HG02852 (cell line): ENCODE data around the gene TAS2R42.

Experiments used
- ATAC-seq: cut with Tn5 transposase; IDR thresholded peaks from one replicate; pipeline ENCODE4 v1.9.1; 2021; ENCODE audit warnings: mild to moderate bottlenecking, moderate library complexity; ENCODE audit not compliant: unreplicated experiment

The TAS2R42 gene, protein sequence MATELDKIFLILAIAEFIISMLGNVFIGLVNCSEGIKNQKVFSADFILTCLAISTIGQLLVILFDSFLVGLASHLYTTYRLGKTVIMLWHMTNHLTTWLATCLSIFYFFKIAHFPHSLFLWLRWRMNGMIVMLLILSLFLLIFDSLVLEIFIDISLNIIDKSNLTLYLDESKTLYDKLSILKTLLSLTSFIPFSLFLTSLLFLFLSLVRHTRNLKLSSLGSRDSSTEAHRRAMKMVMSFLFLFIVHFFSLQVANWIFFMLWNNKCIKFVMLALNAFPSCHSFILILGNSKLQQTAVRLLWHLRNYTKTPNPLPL

DNA sequence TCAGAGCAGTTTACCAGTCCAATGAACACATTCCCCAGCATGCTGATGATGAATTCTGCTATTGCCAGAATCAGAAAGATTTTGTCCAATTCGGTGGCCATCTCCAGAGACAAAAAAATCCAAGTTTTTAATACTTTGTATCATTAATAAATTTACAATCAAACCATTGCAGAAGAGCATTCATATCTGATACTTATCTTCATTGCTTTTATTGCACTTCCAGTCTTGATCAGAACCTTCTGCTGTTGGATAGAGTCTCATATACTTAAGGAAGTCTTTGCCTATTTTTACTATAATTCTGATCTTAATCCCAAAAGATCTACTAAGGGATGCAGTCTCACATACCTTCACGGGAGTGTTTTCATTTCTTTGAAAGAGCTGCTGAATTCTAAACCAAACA lies at the start of gene TAS2R42:
Gene TAS2R42 (minus strand): TSS at position 101 of the 400 bp plus-strand sequence. CDS start 0 bp downstream, at position 101.
- no peak for ATAC-seq

DNA sequence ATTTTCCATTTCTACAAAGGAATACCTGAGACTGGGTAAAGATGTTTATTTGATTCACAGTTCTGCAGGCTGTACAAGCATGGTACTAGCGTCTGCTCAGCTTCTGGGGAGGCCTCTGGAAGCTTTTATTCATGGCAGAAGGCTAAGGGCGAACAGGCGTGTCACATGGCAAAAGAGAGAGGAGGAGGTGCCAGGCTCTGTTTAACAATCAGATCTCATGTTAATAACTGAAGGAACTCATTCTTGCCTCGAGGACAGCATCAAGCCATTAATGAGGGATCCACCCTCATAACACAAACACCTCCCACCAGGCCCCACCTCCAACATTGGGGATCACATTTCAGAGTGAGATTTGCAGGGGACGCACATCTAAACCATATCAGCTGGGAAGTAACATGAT lies 46.8 kb upstream of the TAS2R42 start:
- no peak for ATAC-seq

DNA sequence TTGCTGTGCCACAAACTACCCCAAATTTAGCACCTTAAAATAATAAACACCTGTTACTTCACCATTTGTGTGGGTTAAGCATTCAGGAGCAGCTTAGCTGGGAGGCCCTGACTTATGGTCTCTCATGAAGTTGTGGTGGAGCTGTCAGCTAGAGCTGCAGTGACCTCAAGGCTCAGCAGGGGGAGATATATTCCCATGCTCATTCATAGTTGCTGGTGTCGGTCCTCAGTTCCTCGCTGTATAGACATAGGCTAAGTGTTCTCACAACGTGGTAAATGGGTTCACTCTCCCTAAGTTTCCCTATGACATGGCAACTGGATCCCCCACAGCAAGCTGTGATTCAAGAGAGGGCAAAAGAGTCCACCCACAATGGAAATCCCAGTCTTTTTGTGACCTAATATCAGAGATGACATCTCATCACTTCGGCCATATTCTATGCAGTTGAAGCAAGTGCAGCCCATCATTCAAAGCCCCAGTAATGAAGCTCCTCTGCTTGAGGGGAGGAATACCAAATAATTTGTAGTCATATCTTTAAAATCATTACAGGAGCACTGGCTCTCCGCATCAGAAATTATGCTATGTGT lies 41.7 kb upstream of the TAS2R42 start:
- peak; percentile 77 for ATAC-seq

DNA sequence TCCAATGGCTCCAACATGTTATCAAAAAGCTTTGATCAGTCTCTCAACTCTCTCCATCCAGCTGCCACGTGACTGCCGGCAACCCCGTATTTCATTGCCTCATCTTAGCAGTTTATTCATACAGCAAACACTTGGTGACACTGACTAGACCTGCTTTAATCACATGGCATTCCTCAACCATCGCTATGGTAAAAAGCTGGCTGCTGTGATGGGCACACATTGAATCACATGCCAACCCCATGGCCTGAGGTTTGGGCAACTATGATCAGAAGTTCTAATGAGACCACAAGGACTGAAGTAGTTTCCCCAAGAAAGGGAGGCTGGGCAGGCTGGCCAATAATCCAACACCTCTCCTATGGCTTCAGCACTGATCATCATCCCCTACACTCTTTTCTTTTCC lies 40.6 kb upstream of the TAS2R42 start:
- ATAC-seq, result no peak

DNA sequence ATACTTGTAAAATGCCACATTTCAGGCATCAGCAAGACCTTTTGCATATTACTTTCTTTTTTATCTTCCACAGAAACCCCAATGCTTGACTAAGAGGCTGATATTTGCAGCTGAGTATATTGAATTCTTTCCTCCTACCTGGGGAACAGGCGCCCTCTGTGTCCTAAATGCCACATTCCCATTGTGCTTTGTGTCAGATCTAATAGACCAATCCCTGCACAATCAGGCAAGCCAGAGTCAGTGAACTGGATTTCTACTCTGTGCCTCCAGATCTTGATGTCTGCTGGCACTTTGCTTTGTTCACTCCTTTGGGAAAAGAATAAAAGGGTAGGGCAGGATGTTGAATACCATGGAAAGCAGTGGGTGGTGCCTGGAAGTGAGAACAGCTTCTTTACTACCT lies 22.4 kb upstream of the TAS2R42 start:
- no peak for ATAC-seq

DNA sequence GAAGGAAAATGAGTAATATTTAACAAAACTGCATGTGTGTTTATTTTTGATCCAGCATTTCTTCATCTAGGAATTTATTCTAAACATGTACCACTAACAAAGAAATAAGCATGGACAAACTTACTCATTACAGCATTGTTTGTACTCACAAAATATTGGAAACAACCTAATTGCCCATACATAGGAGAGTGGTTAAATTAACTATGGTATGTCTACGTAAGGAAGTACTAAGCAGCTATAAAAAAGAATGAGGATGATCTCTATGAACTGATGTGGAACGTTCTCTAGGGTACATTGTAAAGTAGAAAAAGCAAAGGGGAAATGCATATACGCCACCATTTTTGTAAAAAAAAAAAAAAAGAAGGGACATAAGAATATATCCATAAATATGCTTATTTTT lies 17.4 kb upstream of the TAS2R42 start:
- ATAC-seq, result no peak

DNA sequence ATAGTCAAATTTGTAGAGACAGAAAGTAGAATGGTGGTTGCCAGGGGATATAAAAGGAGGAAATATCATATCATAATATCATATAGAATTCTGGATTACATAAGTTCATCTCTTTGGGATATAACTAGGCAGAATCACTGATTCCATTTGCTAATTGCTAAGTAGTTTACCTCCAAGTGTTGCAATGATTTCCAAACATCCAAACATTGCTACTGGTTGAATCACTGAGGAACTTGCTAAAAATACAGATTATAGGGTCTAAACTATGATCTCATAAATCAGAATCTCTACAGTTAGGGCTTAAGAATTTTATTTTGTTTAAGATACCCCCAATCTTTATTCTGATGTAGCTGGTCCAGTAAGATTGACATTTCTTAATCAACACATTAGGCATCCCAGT lies 16.1 kb upstream of the TAS2R42 start:
- no peak for ATAC-seq

DNA sequence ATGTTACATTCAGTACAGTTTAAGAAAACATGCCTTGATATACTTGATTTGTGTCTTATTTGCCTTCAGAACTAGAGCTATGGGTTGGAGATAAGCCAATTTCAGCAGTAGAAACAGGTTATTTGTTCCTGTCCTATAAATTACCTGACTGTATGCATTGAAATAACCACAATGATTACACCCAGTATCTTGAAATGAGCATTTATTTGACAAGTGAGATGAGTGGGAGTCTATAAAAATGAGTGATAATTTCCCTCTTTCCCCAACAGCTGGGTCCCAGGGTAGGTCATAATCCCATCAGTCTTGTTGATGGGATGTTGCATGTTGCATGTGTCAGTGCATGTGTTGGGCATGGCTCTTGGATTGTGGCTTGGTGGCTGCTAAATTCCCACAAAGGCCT lies 3.7 kb downstream of the TAS2R42 start:
- ATAC-seq, result no peak

DNA sequence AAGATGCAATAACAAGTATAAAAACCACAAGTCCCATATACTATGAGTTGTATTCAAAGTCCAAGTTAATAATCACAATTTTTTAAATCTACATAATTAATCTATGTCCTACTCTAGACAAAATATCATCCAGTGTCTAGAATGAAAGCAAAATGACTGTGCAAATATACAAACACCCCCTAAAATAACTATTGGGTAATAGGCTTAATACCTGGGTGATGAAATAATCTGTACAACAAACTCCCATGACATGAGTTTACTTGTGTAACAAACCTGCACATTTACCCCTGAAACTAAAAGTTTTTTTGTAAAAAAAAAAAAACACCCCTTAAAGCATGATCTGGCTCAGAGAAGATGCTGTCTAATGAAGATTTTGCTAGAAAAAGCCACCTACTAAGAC lies 4.2 kb downstream of the TAS2R42 start:
- ATAC-seq, result no peak

DNA sequence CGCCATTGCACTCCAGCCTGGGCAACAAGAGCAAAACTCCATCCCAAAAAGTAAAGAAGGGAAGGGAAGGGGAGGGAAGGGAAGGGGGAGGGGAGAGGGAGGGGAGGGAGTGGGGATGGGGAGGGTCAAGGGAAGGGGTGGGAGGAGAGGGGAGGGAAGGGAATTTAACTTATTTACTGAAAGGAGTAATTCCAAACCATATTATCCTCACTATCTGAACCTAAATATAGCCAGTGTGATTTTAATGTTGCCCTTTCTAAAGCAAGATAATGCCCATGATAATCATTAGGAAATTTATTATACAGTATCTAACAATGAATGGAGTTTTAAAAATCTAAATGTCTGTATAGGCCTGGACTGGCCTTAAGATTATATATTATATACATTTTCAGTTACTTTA lies 8.5 kb downstream of the TAS2R42 start:
- no peak for ATAC-seq

DNA sequence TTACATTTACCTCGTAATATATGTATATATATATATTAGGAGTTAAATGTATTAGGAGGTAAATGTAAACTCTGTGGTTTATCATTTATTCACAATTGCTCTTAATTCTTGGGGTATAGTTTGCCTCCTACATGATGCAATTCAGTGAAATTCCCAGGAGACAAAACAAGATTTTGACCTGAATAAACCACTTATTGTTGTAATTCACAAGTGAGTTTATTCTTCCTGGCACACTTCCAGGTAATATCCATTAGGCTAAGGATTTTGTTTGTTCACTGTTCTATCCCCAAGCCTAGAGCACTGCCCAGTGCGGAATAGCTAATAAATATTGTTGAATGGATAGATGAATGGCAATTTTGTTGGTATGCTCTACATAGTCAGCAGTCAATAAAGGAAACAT lies 12.7 kb downstream of the TAS2R42 start:
- ATAC-seq, result no peak

DNA sequence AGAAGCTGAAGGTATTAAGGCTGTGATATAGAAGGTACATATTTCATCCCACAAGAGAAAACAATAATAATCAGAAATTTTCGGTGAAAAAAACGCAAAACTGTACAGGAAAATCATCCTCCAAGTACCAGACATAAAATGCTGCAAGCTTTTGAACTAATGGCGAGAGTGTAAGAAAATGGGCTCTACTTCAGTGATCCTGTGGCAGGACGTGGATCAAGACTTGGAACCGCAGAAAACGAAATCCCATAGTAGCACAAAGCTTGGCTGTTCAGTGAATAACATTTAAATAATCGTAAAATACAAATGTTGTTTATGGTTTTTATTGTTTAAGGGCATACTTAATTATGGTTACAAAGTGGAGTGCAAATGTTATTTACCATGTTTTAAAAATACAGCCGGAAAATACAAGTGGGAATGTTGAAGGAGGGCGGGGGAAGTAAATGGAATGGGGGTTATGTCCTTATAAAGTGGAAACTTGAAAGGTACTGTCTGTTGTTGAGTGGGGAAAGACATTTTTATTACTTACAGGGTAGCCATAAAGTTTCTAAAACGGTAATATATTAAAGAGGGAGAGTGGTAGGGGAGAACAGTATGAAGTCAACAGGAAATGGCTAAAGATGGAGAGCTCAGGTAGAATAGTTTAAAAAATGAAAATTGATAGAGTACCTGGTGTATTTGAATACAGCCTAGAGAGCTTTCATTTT lies 14.6 kb downstream of the TAS2R42 start:
- no peak for ATAC-seq

DNA sequence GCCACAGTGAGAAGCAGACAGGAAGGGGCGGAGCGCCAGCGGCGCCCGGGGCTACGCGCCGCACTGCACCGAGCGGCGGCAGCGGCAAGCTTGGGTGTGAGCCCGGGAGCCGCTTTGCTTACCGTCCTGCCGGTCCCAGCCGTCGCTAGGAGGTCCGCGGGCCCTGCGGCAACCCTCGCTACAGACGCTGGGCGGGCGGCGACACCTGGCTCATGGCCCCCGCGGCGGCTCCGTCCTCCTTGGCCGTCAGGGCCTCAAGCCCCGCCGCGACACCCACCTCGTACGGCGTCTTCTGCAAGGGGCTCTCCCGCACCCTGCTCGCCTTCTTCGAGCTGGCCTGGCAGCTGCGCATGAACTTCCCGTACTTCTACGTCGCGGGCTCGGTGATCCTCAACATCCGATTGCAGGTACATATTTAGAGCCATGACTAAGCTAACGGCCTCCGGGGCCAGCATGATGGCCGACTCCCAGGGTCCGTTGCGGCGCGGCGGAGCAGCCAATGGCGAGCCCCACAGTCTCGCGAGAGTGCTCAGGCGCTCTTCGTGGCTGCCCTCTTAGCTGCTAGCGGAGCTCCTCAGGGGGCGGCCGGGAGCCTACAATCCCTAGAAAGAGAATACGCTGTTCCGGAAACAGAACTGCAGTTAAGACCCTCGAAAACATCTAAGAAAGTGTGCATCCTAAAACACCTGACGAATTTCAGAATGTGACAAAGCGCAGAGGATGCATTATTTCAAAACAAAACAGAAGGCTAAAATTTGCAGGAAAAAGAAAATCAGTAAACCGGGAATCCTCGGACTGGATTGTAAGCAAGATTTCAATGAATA lies 15.4 kb downstream of the TAS2R42 start, which contains the start of gene SMIM10L1:
Gene SMIM10L1 (plus strand): TSS at position 50 of the 824 bp plus-strand sequence. CDS start 163 bp downstream, at position 213.
- ATAC-seq, result peak; percentile 97

DNA sequence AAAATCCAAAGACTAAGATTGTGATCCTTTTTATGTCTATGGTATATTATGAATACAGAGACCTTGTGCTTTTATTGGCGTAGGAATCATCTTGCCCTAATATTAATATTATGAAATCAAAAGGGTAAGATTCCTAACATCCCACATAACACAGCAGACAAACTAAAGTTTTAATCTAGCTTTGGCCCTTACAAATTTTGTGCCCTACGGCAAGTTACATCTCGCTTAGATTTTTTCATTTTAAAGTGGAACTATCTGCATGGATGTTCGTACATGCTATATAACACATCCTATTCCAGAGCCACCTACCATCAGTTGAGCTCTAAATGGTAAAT lies 16.0 kb downstream of the TAS2R42 start:
- ATAC-seq, result no peak

DNA sequence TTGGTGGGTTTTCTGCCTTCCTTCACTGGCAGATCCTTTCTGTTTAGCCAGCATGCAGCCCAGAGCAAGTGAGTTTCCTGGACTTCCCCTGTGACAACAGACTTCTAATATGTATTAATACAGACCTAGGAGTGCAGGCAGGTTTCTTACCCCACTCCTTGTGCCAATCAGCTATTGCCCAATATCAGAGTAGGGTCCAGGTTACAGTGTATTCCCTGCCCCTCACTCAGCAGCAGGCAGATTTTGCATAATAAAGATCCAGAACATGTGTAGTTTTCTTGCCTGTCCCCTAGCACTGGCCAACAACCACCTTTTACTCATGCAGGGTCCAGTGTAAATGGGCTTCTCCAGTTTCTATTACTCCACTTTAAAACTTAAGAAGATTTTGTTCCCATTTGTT lies 20.4 kb downstream of the TAS2R42 start:
- no peak for ATAC-seq

DNA sequence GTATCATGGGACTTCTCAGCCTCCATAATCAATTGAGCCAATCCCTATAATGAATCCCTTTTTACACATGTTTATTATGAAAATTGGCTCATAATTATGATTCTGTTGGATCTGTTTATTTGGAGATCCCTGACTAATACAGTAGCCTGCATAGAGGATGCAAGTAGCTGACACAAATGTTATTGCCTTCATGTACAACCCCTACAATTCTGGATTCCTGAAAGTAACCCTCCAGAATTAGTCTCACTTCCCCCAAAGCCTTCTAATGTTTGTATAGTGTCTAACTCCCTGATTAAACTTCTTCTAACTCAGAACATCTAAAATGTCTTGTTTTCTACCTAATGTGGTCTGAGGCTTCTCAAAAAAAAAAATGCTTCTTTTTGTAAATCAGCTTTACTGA lies 22.4 kb downstream of the TAS2R42 start:
- no peak for ATAC-seq

DNA sequence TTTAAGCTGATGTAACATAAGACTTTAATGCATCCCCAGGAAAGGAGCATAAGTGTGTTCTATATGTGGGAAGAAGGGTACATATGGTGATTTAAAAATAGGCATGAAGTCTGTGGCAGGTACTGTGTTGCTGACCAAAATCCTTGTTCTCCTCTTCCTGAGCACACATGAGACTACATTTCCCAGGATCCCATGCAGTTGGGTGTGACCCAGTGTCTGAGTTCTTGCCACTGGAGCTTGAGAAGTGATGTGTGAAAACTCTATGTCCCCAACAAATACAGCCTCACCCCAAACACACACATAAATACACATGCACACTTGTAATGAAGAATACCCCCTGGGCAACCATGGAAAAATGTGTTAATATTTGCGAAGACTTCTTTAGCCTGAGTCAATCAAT lies 24.2 kb downstream of the TAS2R42 start:
- ATAC-seq, result no peak

DNA sequence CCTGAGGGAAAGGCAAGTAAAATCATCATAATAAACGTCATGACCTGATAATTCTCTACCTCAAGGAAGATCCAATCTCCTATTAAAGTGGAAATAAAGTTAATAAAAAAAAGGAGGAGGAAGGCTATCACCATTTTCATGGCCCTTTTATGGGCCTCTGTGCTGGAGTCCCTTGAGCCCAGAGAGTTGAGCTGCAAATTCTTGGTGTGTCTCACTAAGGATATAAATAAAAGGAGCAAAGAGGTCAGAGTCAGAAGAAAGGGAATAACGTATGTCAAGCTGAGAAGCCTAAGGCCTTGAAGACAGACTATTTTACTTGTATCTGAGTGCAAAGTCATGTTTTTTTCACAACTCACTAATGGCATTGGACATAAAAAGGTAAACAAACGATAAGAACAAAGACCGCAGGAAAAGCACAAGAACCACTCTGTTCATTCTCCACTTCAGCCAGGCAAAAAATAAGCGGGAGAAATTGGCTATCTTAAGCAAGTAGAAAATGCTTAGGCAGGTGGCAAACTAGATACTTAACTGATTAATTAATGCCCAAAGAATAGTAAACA lies 27.8 kb downstream of the TAS2R42 start:
- ATAC-seq, result no peak

DNA sequence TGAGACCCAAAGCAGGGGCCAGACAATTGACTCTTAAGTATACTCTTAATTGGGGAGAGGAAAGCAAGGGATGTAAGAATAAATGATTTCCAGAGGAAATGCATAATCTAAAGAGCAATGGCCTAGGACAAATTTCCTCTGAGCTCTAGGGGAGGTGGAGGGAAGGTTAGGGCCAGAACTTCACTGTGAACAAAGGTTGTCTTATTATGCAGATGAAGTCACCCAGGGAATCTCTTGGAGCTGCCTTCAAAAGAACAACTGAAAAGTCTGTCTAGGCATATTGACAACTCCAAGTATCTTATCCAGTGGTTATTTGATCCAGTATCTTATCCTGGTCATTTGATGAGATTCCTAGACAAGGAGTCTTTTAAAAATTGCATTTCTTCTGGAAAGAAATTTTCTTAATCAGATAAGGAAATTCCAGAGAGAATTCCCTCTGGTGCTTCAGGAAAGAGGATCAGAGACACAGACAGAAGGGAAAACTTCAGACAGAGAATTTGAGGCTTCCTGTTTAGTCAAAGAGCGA lies 32.3 kb downstream of the TAS2R42 start:
- no peak for ATAC-seq

DNA sequence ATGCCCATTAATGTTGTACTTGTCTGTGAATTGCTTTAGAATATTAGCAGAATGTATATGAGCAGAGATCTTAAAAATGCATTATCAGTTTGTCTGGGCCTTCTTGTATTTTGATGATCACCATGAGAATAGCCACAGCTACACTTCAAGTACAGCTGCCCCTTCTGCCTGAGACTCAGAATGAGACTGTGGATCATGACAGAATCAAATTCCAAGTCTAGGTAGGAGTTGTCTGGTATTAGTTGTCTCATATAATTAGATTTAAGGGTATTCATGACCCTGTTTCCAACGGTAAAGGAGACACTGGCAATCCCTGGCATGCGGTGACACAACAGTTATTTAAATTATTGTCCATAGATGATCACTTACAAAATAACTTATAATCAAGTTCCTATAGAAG lies 34.0 kb downstream of the TAS2R42 start:
- ATAC-seq, result no peak

DNA sequence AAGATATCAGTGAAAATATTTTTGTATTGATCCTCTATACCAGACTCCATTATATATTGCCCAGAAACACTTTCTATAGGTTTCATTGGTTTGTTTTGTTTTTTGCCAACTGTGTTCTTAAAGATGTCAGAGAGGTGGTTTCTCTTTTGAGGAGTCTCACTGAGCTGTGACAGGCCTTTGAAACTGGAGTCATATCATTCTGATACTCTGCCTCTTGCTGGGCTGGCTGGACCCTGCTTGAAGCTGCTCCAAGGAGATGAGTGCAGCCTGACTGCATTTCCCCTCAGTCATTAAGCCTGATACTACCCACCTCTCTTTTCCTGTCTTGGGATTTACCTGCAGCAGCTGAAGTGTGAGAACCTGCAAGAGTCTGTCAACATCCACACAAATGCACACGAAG lies 35.9 kb downstream of the TAS2R42 start:
- ATAC-seq, result peak; percentile 76
